HepG2 (cell line): ENCODE measurements around the gene CD6. TPM values are rescaled to one million over a fixed set of nuclear protein-coding genes. Genes with fewer than 3 reads are reported as not detected.

Experiments
- ATAC-seq: fragments of 200-7000 bp; cut with Tn5 transposase; 3 replicates; pipeline ENCODE4 v1.9.1; 2020; ENCODE audit warnings: mild to moderate bottlenecking, moderate library complexity
- BruUV-seq: library from RNA; stranded (reverse); fragments of 400-500 nt; replicated peaks from 2 replicates; lab custom pipeline; 2021; lab: Mats Ljungman, UMichigan
- CTCF ChIA-PET: fragments of 300-600 bp; formaldehyde crosslinking; extraction: SDS; loops from one replicate; lab custom pipeline; 2021; ENCODE audit warnings: low total read pairs, inconsistent platforms, low intra/inter-chr PET ratio; lab: Yijun Ruan, JAX
- POLR2A ChIA-PET: fragments of 350-600 bp; sonication (Branson Sonifier 250); formaldehyde crosslinking; loops from one replicate; lab custom pipeline; 2020; ENCODE audit warnings: antibody characterized with exemption, inconsistent platforms; lab: Yijun Ruan, JAX
- DNase-seq: peaks from one replicate; pipeline ENCODE4 v3.0.0-alpha.2; 2015; ENCODE audit warnings: low spot score
- FAIRE-seq: peaks from 3 replicates; lab custom pipeline; 2011; peaks lifted over from hg19 to GRCh38; lab: Jason Lieb, UNC
- H2AFZ ChIP-seq: one replicate; pipeline ENCODE4 v1.6.1; 2011; ENCODE audit warnings: low read length, inconsistent platforms
- H3K27ac ChIP-seq: fragments of 300-600 bp; 3 replicates; pipeline ENCODE4 v1.8.0; 2011; ENCODE audit warnings: mixed run types, mild to moderate bottlenecking, mixed read lengths, low read length, inconsistent platforms; ENCODE audit not compliant: insufficient read depth; ENCODE audit errors: extremely low read length
- H3K27me3 ChIP-seq, 2 experiments: fragments of 200-600 bp in 1 of 2; 2 replicates in 1 of 2; 3 replicates in 1 of 2; pipeline versions ENCODE4 v1.6.0 to v1.8.0; 2011; ENCODE audit warnings: low read length in 2 of 2, mild to moderate bottlenecking in 2 of 2, moderate library complexity in 2 of 2, inconsistent platforms in 1 of 2; ENCODE audit not compliant: insufficient read depth in 2 of 2, control insufficient read depth in 1 of 2
- H3K36me3 ChIP-seq, 2 experiments: fragments of 200-600 bp in 1 of 2; replicated peaks in 1 of 2; 2 replicates in 1 of 2; 3 replicates in 1 of 2; pipeline versions ENCODE4 v1.5.1 to v1.8.0; 2011; ENCODE audit warnings: low read length in 2 of 2, inconsistent platforms in 1 of 2; ENCODE audit not compliant: insufficient read depth in 2 of 2, control insufficient read depth in 1 of 2
- H3K4me1 ChIP-seq: 2 replicates; pipeline ENCODE4 v1.5.1; 2012; ENCODE audit warnings: low read length, inconsistent platforms; ENCODE audit not compliant: insufficient read depth
- H3K4me2 ChIP-seq: 2 replicates; pipeline ENCODE4 v1.6.0; 2011; ENCODE audit warnings: low read depth, low read length, inconsistent platforms
- H3K4me3 ChIP-seq, 3 experiments: fragments of 200-600 bp in 1 of 3; sonication (generic), shearing (Covaris generic) in 1 of 3; replicated peaks in 1 of 3; 2 replicates each; pipeline ENCODE4 v1.5.1; 2011 to 2016; ENCODE audit warnings: low read length in 3 of 3, inconsistent platforms in 2 of 3, low read depth in 2 of 3, mild to moderate bottlenecking in 2 of 3, control low read depth in 1 of 3, mixed read lengths in 1 of 3; ENCODE audit not compliant: insufficient read depth in 1 of 3
- H3K79me2 ChIP-seq: one replicate; pipeline ENCODE4 v1.6.1; 2011; ENCODE audit warnings: low read length, inconsistent platforms; ENCODE audit not compliant: insufficient read depth
- H3K9ac ChIP-seq: 2 replicates; pipeline ENCODE4 v1.6.0; 2011; ENCODE audit warnings: mild to moderate bottlenecking, low read depth, low read length, inconsistent platforms; ENCODE audit not compliant: insufficient read depth
- H3K9me3 ChIP-seq: 2 replicates; pipeline ENCODE4 v1.5.1; 2012; ENCODE audit warnings: mild to moderate bottlenecking, low read length
- H4K20me1 ChIP-seq: 2 replicates; pipeline ENCODE4 v1.6.0; 2011; ENCODE audit warnings: inconsistent platforms, mild to moderate bottlenecking, low read length, moderate library complexity; ENCODE audit not compliant: insufficient read depth
- CSRNP1 ChIP-seq: sonication (generic); formaldehyde crosslinking; IDR thresholded peaks from 2 replicates; pipeline ENCODE4 v1.8.1; 2023; ENCODE audit warnings: mild to moderate bottlenecking, missing genetic modification reagents
- HMGA1 ChIP-seq: sonication (generic); formaldehyde crosslinking; conservative IDR thresholded peaks from 2 replicates; pipeline ENCODE4 v1.4.0; 2020; ENCODE audit warnings: missing genetic modification reagents
- JARID2 ChIP-seq: sonication (generic); formaldehyde crosslinking; IDR thresholded peaks from 2 replicates; pipeline ENCODE4 v1.8.1; 2023; ENCODE audit warnings: missing genetic modification reagents, inconsistent platforms; ENCODE audit not compliant: insufficient replicate concordance
- MAF1 ChIP-seq: sonication (generic); formaldehyde crosslinking; IDR thresholded peaks from 2 replicates; pipeline ENCODE4 v1.5.0; 2020; ENCODE audit warnings: missing genetic modification reagents, borderline replicate concordance
- SRSF9 ChIP-seq: fragments of 200-400 bp; formaldehyde crosslinking; IDR thresholded peaks from 2 replicates; pipeline ENCODE4 v1.6.1; 2018; ENCODE audit warnings: borderline replicate concordance, mild to moderate bottlenecking, low read depth, low read length; ENCODE audit not compliant: insufficient read depth, poor library complexity, severe bottlenecking
- ZBTB43 ChIP-seq: sonication (generic); formaldehyde crosslinking; conservative IDR thresholded peaks from 2 replicates; pipeline ENCODE4 v1.4.0; 2020; ENCODE audit warnings: missing genetic modification reagents
- ZNF567 ChIP-seq: sonication (generic); formaldehyde crosslinking; IDR thresholded peaks from 2 replicates; pipeline ENCODE4 v1.8.1; 2023; ENCODE audit warnings: mild to moderate bottlenecking, missing genetic modification reagents, borderline replicate concordance
- ZNF740 ChIP-seq: sonication (generic); formaldehyde crosslinking; IDR thresholded peaks from 2 replicates; pipeline ENCODE4 v1.4.0; 2020; ENCODE audit warnings: missing genetic modification reagents
- WGBS: methylation state at CpG from one replicate; pipeline ENCODE4 v1.1.6; 2017; ENCODE audit warnings: low lambda C conversion rate; 5-methylcytosine and 5-hydroxymethylcytosine counted together
- in situ Hi-C: cut with HindIII; loops from 2 replicates; pipeline ENCODE4 v1.10.0; 2017; ENCODE audit warnings: low pct_unique_long_range_greater_than_20kb; ENCODE audit not compliant: extremely low pct_ligation_motif_present
- intact Hi-C: fragments of 100-400 bp; cut with micrococcal nuclease; formaldehyde crosslinking; loops from one replicate; pipeline ENCODE4 v1.10.0; 2022; ENCODE audit not compliant: unreplicated experiment
- polyA plus RNA-seq, 8 experiments: library from polyadenylated mRNA; depleted of rRNA in 3 of 8; stranded (reverse) in 7 of 8; unstranded in 1 of 8; fragments of >200 nt; fragmentation: Illumina TruSeq in 4 of 8; extraction: Trizol in 4 of 8; gene quantifications; 2 replicates each; pipeline versions ENCODE4 v1.2.1 to v1.2.3, GENCODE V29; 2011 to 2016; ENCODE audit warnings: low read depth in 4 of 8, missing spikeins in 1 of 8, mixed read lengths in 1 of 8; ENCODE audit not compliant: insufficient read depth in 1 of 8
- total RNA-seq, 5 experiments: library from RNA; depleted of rRNA; stranded (reverse); fragments of >200 nt; fragmentation: Illumina TruSeq; extraction: Trizol; gene quantifications; 2 replicates each; pipeline ENCODE4 v1.2.3, GENCODE V29; 2016; ENCODE audit warnings: low read depth in 1 of 5

CD6 gene
- total and polyA plus RNA-seq, 2 of the 13 experiments (the other 11 are each of a cell fraction or from before 2014, with no cell fraction given), result not detected

GRCh38 chr11:60985501-60985900 lies 14.0 kb downstream of the CD6 start:
- no peak overlapping the region for H3K27ac ChIP-seq
- intact Hi-C loops (no loop called here), in situ Hi-C loops (no loop called here)
- H3K4me2 ChIP-seq, result no peak overlapping the region
- H3K9me3 ChIP-seq, result no peaks in the 10 kb centered on the region
- no peak for ATAC-seq
- H4K20me1 ChIP-seq, result no peaks in the 10 kb centered on the region
- ChIA-PET POLR2A (no interaction called here), CTCF (no interaction called here)
- H3K36me3 ChIP-seq, result no peaks in the 10 kb centered on the region
- no peak for TF ChIP-seq CSRNP1 (CRISPR knock-in tag)
- TF ChIP-seq SRSF9, result no peak
- no peak for TF ChIP-seq HMGA1
- no peak for TF ChIP-seq JARID2 (CRISPR knock-in tag)
- no peak for TF ChIP-seq ZNF567
- TF ChIP-seq ZBTB43 (CRISPR knock-in tag), result no peak
- TF ChIP-seq ZNF740 (CRISPR knock-in tag), result no peak
- TF ChIP-seq MAF1, result no peak
- no peak overlapping the region for H3K9ac ChIP-seq
- no peaks in the 10 kb centered on the region for H3K4me1 ChIP-seq
- no peak for DNase-seq
- no peak overlapping the region for H3K4me3 ChIP-seq
- no peaks in the 10 kb centered on the region for H3K79me2 ChIP-seq
- no peak overlapping the region for H2AFZ ChIP-seq
- FAIRE-seq, result no peak
- H3K27me3 ChIP-seq, result peaks cover 1 to 68% of the 10 kb centered on the region in 2 experiments; a peak in 4 of 5 replicates
- whole genome bisulfite sequencing, result 4% methylated on average over 2 of the region's 2 CpGs
- BruUV-seq, result no TSS peak
